HCT116 (cell line): Measurements from ENCODE around the gene C8A. TPM values are rescaled to one million over a fixed set of nuclear protein-coding genes. Genes with fewer than 3 reads are reported as not detected.

Source experiments
- ATAC-seq: fragments of 200-7000 bp; cut with Tn5 transposase; 2 replicates; pipeline ENCODE4 v1.9.1; 2020; ENCODE audit warnings: mild to moderate bottlenecking, moderate library complexity
- BruUV-seq: library from RNA; stranded (reverse); fragments of 400-500 nt; replicated peaks from 2 replicates; lab custom pipeline; 2021; lab: Mats Ljungman, UMichigan
- CTCF ChIA-PET: fragments of 300-600 bp; sonication (Branson Sonifier 250); formaldehyde crosslinking; loops from one replicate; lab custom pipeline; 2021; ENCODE audit warnings: antibody characterized with exemption; lab: Charles Lee
- POLR2A ChIA-PET: fragments of 300-600, 350-600 bp; sonication (Branson Sonifier 250); formaldehyde crosslinking; loops from one replicate; lab custom pipeline; 2021; ENCODE audit warnings: antibody characterized with exemption; lab: Charles Lee
- RAD21 ChIA-PET, 2 experiments: fragments of 300-600 bp; sonication (Branson Sonifier 250); formaldehyde crosslinking; loops; one replicate each; lab custom pipeline; 2023; ENCODE audit warnings: low total read pairs in 2 of 2; ENCODE audit not compliant: uncharacterized antibody in 2 of 2, unreplicated experiment in 2 of 2, low non-redundant PET in 1 of 2; lab: Charles Lee
- DNase-seq: peaks from one replicate; pipeline ENCODE4 v3.0.0-alpha.2; 2010; ENCODE audit warnings: low read depth, low spot score
- H2AFZ ChIP-seq: fragments of 200-600 bp; shearing (Covaris generic), sonication (generic); 2 replicates; pipeline ENCODE4 v1.6.1; 2017; ENCODE audit warnings: low read depth, mixed run types, mixed read lengths, antibody characterized with exemption, low read length; ENCODE audit not compliant: poor library complexity, severe bottlenecking
- H3K27ac ChIP-seq: 2 replicates; pipeline ENCODE4 v1.5.1; 2012; ENCODE audit warnings: low read depth, low read length
- H3K27me3 ChIP-seq: fragments of 200-600 bp; sonication (generic); 2 replicates; pipeline ENCODE4 v1.6.1; 2016; ENCODE audit warnings: mixed run types, low read length, mixed read lengths; ENCODE audit not compliant: insufficient read depth
- H3K36me3 ChIP-seq, 2 experiments: fragments of 200-500 bp in 1 of 2; fragments of 200-600 bp in 1 of 2; sonication (Bioruptor generic) in 1 of 2; sonication (generic) in 1 of 2; 2 replicates each; pipeline versions ENCODE4 v1.5.1 to v1.6.1; 2014 to 2016; ENCODE audit warnings: low read length in 2 of 2, inconsistent platforms in 1 of 2, mixed read lengths in 1 of 2, mixed run types in 1 of 2; ENCODE audit not compliant: insufficient read depth in 2 of 2, control insufficient read depth in 1 of 2
- H3K4me1 ChIP-seq, 2 experiments: fragments of 200-600 bp in 1 of 2; sonication (generic) in 1 of 2; 2 replicates each; pipeline versions ENCODE4 v1.5.1 to v1.6.1; 2012 to 2017; ENCODE audit warnings: low read length in 2 of 2, inconsistent platforms in 1 of 2, mild to moderate bottlenecking in 1 of 2, mixed read lengths in 1 of 2, mixed run types in 1 of 2, moderate library complexity in 1 of 2; ENCODE audit not compliant: insufficient read depth in 2 of 2, control insufficient read depth in 1 of 2
- H3K4me2 ChIP-seq: fragments of 200-600 bp; sonication (generic); 2 replicates; pipeline ENCODE4 v1.6.1; 2017; ENCODE audit warnings: mixed run types, low read length, mixed read lengths
- H3K4me3 ChIP-seq, 2 experiments: fragments of 200-600 bp in 1 of 2; sonication (generic) in 1 of 2; replicated peaks in 1 of 2; 2 replicates each; pipeline ENCODE4 v1.5.1; 2011 to 2016; ENCODE audit warnings: low read length in 2 of 2, control low read depth in 1 of 2, low read depth in 1 of 2, mild to moderate bottlenecking in 1 of 2, mixed read lengths in 1 of 2, mixed run types in 1 of 2
- H3K79me2 ChIP-seq: fragments of 200-600 bp; sonication (generic); 2 replicates; pipeline ENCODE4 v1.6.1; 2017; ENCODE audit warnings: mild to moderate bottlenecking, mixed run types, low read length, moderate library complexity, mixed read lengths; ENCODE audit not compliant: insufficient read depth
- H3K9ac ChIP-seq: fragments of 200-600 bp; sonication (generic); 2 replicates; pipeline ENCODE4 v1.6.1; 2016; ENCODE audit warnings: low read length, mixed read lengths
- H3K9me2 ChIP-seq: fragments of 200-600 bp; sonication (generic), shearing (Covaris generic); 2 replicates; pipeline ENCODE4 v1.6.1; 2017; ENCODE audit warnings: mixed run types, mild to moderate bottlenecking, moderate library complexity; ENCODE audit not compliant: insufficient read depth
- H3K9me3 ChIP-seq, 2 experiments: fragments of 200-500 bp in 1 of 2; fragments of 200-600 bp in 1 of 2; sonication (Bioruptor generic) in 1 of 2; sonication (generic) in 1 of 2; 2 replicates each; pipeline ENCODE4 v1.6.1; 2014 to 2017; ENCODE audit warnings: low read length in 2 of 2, mixed read lengths in 2 of 2, inconsistent platforms in 1 of 2, low read depth in 1 of 2, mild to moderate bottlenecking in 1 of 2, mixed run types in 1 of 2, moderate library complexity in 1 of 2; ENCODE audit not compliant: control insufficient read depth in 1 of 2, insufficient read depth in 1 of 2
- H4K20me1 ChIP-seq: fragments of 200-600 bp; sonication (generic), shearing (Covaris generic); 2 replicates; pipeline ENCODE4 v1.6.1; 2017; ENCODE audit warnings: mixed run types, mild to moderate bottlenecking, moderate library complexity; ENCODE audit not compliant: insufficient read depth
- ATF3 ChIP-seq: IDR thresholded peaks from 2 replicates; pipeline ENCODE4 v1.6.1; 2012
- CBX3 ChIP-seq: IDR thresholded peaks from 2 replicates; pipeline ENCODE4 v1.6.1; 2012; ENCODE audit warnings: low read depth
- EGR1 ChIP-seq: IDR thresholded peaks from 2 replicates; pipeline ENCODE4 v1.6.1; 2012; ENCODE audit warnings: low read depth
- ELF1 ChIP-seq: IDR thresholded peaks from 2 replicates; pipeline ENCODE4 v1.6.1; 2012; ENCODE audit warnings: low read depth, borderline replicate concordance
- EZH2 ChIP-seq: fragments of 200-600 bp; sonication (generic); IDR thresholded peaks from 2 replicates; pipeline ENCODE4 v1.6.1; 2017; ENCODE audit warnings: antibody characterized with exemption, mixed run types
- EZH2phosphoT487 ChIP-seq: fragments of 200-600 bp; IDR thresholded peaks from 2 replicates; pipeline ENCODE4 v1.6.1; 2018; ENCODE audit warnings: antibody characterized with exemption, borderline replicate concordance
- JUND ChIP-seq: IDR thresholded peaks from 2 replicates; pipeline ENCODE4 v1.6.1; 2012
- MAX ChIP-seq: IDR thresholded peaks from 2 replicates; pipeline ENCODE4 v1.6.1; 2012
- POLR2AphosphoS5 ChIP-seq: IDR thresholded peaks from 2 replicates; pipeline ENCODE4 v1.6.1; 2011; ENCODE audit warnings: mild to moderate bottlenecking, low read depth, low read length, moderate library complexity
- REST ChIP-seq: IDR thresholded peaks from 2 replicates; pipeline ENCODE4 v1.6.1; 2012; ENCODE audit warnings: low read depth
- SIN3A ChIP-seq: IDR thresholded peaks from 2 replicates; pipeline ENCODE4 v1.6.1; 2012; ENCODE audit warnings: low read depth
- SP1 ChIP-seq: IDR thresholded peaks from 2 replicates; pipeline ENCODE4 v1.6.1; 2012; ENCODE audit warnings: low read depth
- YY1 ChIP-seq: IDR thresholded peaks from 2 replicates; pipeline ENCODE4 v1.6.1; 2011; ENCODE audit warnings: low read length, low read depth, moderate library complexity, mild to moderate bottlenecking; ENCODE audit not compliant: insufficient replicate concordance; ENCODE audit errors: extremely low read depth
- ZBTB33 ChIP-seq: IDR thresholded peaks from 2 replicates; pipeline ENCODE4 v1.6.1; 2011; ENCODE audit warnings: mild to moderate bottlenecking, low read length, moderate library complexity; ENCODE audit not compliant: insufficient replicate concordance; ENCODE audit errors: extremely low read depth
- ZFX ChIP-seq: fragments of 450-650 bp; IDR thresholded peaks from 2 replicates; pipeline ENCODE4 v1.6.1; 2017
- ZNF274 ChIP-seq: fragments of 200-500 bp; sonication (Bioruptor generic); IDR thresholded peaks from 2 replicates; pipeline ENCODE4 v1.6.1; 2014; ENCODE audit warnings: mild to moderate bottlenecking, low read depth, low read length, inconsistent platforms
- intact Hi-C: fragments of 100-400 bp; cut with micrococcal nuclease; formaldehyde crosslinking; loops from 2 replicates; pipeline ENCODE4 v1.10.0; 2022
- total RNA-seq: library from RNA; stranded (reverse); gene quantifications from one replicate; pipeline ENCODE4 v1.2.1, GENCODE V29; 2021; ENCODE audit not compliant: unreplicated experiment

Gene C8A
- total RNA-seq, 1 experiment from 2014 or later, result 0.10 TPM

GRCh38 chr1:56849750-56850149, 4.8 kb upstream of the C8A start (continued):
- no peak for TF ChIP-seq REST
- TF ChIP-seq MAX, result no peak

- Histone ChIP-seq H3K4me3 (no peak overlapping the region), H2AFZ (no peak overlapping the region), H4K20me1 (no peaks in the 10 kb centered on the region), H3K9me2 (no peaks in the 10 kb centered on the region), H3K36me3 (no peaks in the 10 kb centered on the region), H3K27ac (no peak overlapping the region), H3K4me2 (no peak overlapping the region), H3K9ac (no peak overlapping the region), H3K4me1 (no peaks in the 10 kb centered on the region), H3K9me3 (no peaks in the 10 kb centered on the region), H3K27me3 (peaks cover 20% of the 10 kb centered on the region), H3K79me2 (no peaks in the 10 kb centered on the region)
- RAD21 ChIA-PET, result no interaction called here
- no peak for ATAC-seq
- intact Hi-C loops, result no loop called here
- no TSS peak for BruUV-seq
- POLR2A ChIA-PET, result no interaction called here
- DNase-seq, result no peak
- CTCF ChIA-PET, result no interaction called here
- TF ChIP-seq EGR1 (no peak), ELF1 (no peak), JUND (no peak), ZNF274 (no peak), EZH2 (no peak), CBX3 (no peak), MAX (no peak), ATF3 (no peak), POLR2AphosphoS5 (no peak), YY1 (no peak), ZFX (no peak), EZH2phosphoT487 (no peak), REST (no peak), SP1 (no peak), SIN3A (no peak), ZBTB33 (no peak)
Measured at GRCh38 chr1:56850411-56850810, 4.2 kb upstream of the C8A start.
